ENCODE data around the gene MGAT1. TPM values are rescaled to one million over a fixed set of nuclear protein-coding genes. Genes with fewer than 3 reads are reported as not detected.

Gene MGAT1
- total RNA-seq (2014; rRNA removed; shearing (Covaris generic)): 53.9 and 67.3 TPM in 2 replicates

GRCh38 chr5:180802325-180803180 lies at the start of gene MGAT1:
Gene MGAT1, minus strand, starts transcription at chr5:180802806. Its CDS starts 9,835 bp downstream, at chr5:180792971.

GRCh38 chr5:180739958-180740357 lies 62.6 kb downstream of the MGAT1 start, which contains the start of gene OR2Y1:
Gene OR2Y1, minus strand, starts transcription at chr5:180740058. Its CDS starts 0 bp downstream, at chr5:180740058.

Other genes with a start within 250 kb of the MGAT1 start
- gene SCGB3A1, start 211.3 kb downstream of the MGAT1 start, total RNA-seq (2014; rRNA removed; shearing (Covaris generic)): not detected in 2 replicates
- gene FLT4, start 153.2 kb downstream of the MGAT1 start, total RNA-seq (2014; rRNA removed; shearing (Covaris generic)): 0.03 and 3.7 TPM in 2 replicates
- gene OR2Y1, start 62.7 kb downstream of the MGAT1 start, total RNA-seq (2014; rRNA removed; shearing (Covaris generic)): not detected in 2 replicates
- 17.4 and 18.0 TPM in 2 replicates for gene ZFP62, start 58.5 kb upstream of the MGAT1 start, total RNA-seq (2014; rRNA removed; shearing (Covaris generic))
- 0.57 and 0.72 TPM in 2 replicates for gene BTNL8, start 96.4 kb upstream of the MGAT1 start, total RNA-seq (2014; rRNA removed; shearing (Covaris generic))
- not detected in 2 replicates for gene BTNL3, start 186.0 kb upstream of the MGAT1 start, total RNA-seq (2014; rRNA removed; shearing (Covaris generic))
- 1.2 and 1.6 TPM in 2 replicates for gene BTNL9, start 237.5 kb upstream of the MGAT1 start, total RNA-seq (2014; rRNA removed; shearing (Covaris generic))

Data from A375 (cell line).